Neural progenitor cell (in vitro differentiated cells): Measurements from ENCODE around the gene ASIC2. TPM values are rescaled to one million over a fixed set of nuclear protein-coding genes. Genes with fewer than 3 reads are reported as not detected.

ENCODE experiments used
- DNase-seq: peaks from one replicate; pipeline ENCODE4 v3.0.0-alpha.2; 2016; ENCODE audit warnings: low spot score
- H2AFZ ChIP-seq: fragments of 200-600 bp; sonication (generic); replicated peaks from 2 replicates; pipeline ENCODE4 v1.6.1; 2016; ENCODE audit warnings: antibody characterized with exemption
- H3F3A ChIP-seq: fragments of 200-600 bp; sonication (generic); 2 replicates; pipeline ENCODE4 v1.6.1; 2016; ENCODE audit warnings: antibody characterized with exemption, low read depth
- H3K27ac ChIP-seq: fragments of 200-600 bp; sonication (generic); 2 replicates; pipeline ENCODE4 v1.5.1; 2016; ENCODE audit warnings: mild to moderate bottlenecking
- H3K27me3 ChIP-seq: fragments of 200-600 bp; sonication (generic); 2 replicates; pipeline ENCODE4 v1.6.1; 2016; ENCODE audit warnings: mild to moderate bottlenecking, moderate library complexity
- H3K36me3 ChIP-seq: fragments of 200-600 bp; sonication (generic); 2 replicates; pipeline ENCODE4 v1.5.1; 2016
- H3K4me1 ChIP-seq: fragments of 200-600 bp; sonication (generic); 2 replicates; pipeline ENCODE4 v1.6.1; 2016; ENCODE audit warnings: mixed run types
- H3K4me2 ChIP-seq: fragments of 200-600 bp; sonication (generic); 2 replicates; pipeline ENCODE4 v1.6.1; 2016
- H3K4me3 ChIP-seq: fragments of 200-600 bp; sonication (generic); 2 replicates; pipeline ENCODE4 v1.5.1; 2016
- H3K79me2 ChIP-seq: fragments of 200-600 bp; sonication (generic); 2 replicates; pipeline ENCODE4 v1.6.1; 2016; ENCODE audit warnings: low read depth
- H3K9ac ChIP-seq: fragments of 200-600 bp; sonication (generic); 2 replicates; pipeline ENCODE4 v1.6.1; 2016
- H3K9me3 ChIP-seq: fragments of 200-600 bp; sonication (generic); 2 replicates; pipeline ENCODE4 v1.5.1; 2016; ENCODE audit warnings: low read depth
- H4K20me1 ChIP-seq: fragments of 200-600 bp; sonication (generic); 2 replicates; pipeline ENCODE4 v1.6.1; 2016; ENCODE audit warnings: low read depth
- H3K27ac Mint-ChIP-seq: 3 replicates; pipeline ENCODE4 v1.8.0; 2021; ENCODE audit warnings: mixed read lengths
- H3K27me3 Mint-ChIP-seq: 2 replicates; pipeline ENCODE4 v1.8.0; 2022; ENCODE audit warnings: low read depth, mild to moderate bottlenecking, inconsistent platforms, moderate library complexity, mixed read lengths; ENCODE audit not compliant: insufficient read depth
- H3K36me3 Mint-ChIP-seq: 3 replicates; pipeline ENCODE4 v1.8.0; 2021; ENCODE audit warnings: mixed read lengths
- H3K4me1 Mint-ChIP-seq: 3 replicates; pipeline ENCODE4 v1.8.0; 2021; ENCODE audit warnings: mixed read lengths
- H3K4me3 Mint-ChIP-seq: 3 replicates; pipeline ENCODE4 v1.8.0; 2021; ENCODE audit warnings: mild to moderate bottlenecking, moderate library complexity, mixed read lengths
- H3K9me3 Mint-ChIP-seq: 3 replicates; pipeline ENCODE4 v1.8.0; 2020; ENCODE audit warnings: mixed read lengths
- EZH2 ChIP-seq: fragments of 200-600 bp; sonication (generic); IDR thresholded peaks from 2 replicates; pipeline ENCODE4 v1.6.1; 2017; ENCODE audit warnings: antibody characterized with exemption, mild to moderate bottlenecking, moderate library complexity
- EZH2phosphoT487 ChIP-seq: fragments of 200-600 bp; sonication (generic); IDR thresholded peaks from 2 replicates; pipeline ENCODE4 v1.6.1; 2017; ENCODE audit warnings: antibody characterized with exemption
- total RNA-seq: library from RNA; depleted of rRNA; stranded (reverse); fragments of >200 nt; gene quantifications from 2 replicates; pipeline ENCODE4 v1.2.3, GENCODE V29; 2015; ENCODE audit warnings: low replicate concordance
- TF ChIP-seq, protein P1 (sequence below): fragments of 200-600 bp; sonication (generic); IDR thresholded peaks from 2 replicates; pipeline ENCODE4 v1.5.1; 2017; ENCODE audit warnings: antibody characterized with exemption, mild to moderate bottlenecking

The ASIC2 gene
- total RNA-seq, 1 donor from 2014 or later: 2.3 TPM

DNA sequence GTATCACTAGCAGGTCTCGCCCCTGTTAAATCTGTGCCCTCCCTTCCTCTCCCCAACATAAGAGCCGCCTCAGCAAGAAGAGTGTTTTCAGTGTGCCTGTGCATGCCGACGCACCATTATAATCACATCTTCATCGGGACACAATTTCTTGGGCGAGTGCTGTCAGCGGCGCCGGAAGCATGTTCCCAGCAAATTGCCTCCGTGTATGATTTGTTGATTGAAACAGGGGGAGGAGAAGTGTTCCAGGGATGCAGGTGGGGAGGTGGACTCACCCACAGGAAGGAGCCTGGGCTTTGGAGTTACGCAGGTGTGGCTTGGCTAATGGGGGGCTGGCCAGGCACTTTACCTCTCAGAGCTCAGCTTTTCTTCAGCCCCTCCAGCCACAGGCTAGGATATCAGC, 247.9 kb downstream of the ASIC2 start:
- Histone ChIP-seq H3K9ac (no peak overlapping the region), H2AFZ (no peak overlapping the region)
- TF ChIP-seq EZH2phosphoT487 (no peak), EZH2 (no peak)
- TF ChIP-seq, protein P1, sequence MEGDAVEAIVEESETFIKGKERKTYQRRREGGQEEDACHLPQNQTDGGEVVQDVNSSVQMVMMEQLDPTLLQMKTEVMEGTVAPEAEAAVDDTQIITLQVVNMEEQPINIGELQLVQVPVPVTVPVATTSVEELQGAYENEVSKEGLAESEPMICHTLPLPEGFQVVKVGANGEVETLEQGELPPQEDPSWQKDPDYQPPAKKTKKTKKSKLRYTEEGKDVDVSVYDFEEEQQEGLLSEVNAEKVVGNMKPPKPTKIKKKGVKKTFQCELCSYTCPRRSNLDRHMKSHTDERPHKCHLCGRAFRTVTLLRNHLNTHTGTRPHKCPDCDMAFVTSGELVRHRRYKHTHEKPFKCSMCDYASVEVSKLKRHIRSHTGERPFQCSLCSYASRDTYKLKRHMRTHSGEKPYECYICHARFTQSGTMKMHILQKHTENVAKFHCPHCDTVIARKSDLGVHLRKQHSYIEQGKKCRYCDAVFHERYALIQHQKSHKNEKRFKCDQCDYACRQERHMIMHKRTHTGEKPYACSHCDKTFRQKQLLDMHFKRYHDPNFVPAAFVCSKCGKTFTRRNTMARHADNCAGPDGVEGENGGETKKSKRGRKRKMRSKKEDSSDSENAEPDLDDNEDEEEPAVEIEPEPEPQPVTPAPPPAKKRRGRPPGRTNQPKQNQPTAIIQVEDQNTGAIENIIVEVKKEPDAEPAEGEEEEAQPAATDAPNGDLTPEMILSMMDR: no peak

GRCh38 chr17:33044771-33045170, 248.3 kb downstream of the ASIC2 start:
- no peaks in the 10 kb centered on the region for H3K9me3 Mint-ChIP-seq
- no peak for TF ChIP-seq EZH2phosphoT487
- TF ChIP-seq, protein P1: no peak
- TF ChIP-seq EZH2: no peak
- no peak for DNase-seq
- Histone ChIP-seq H3K9me3 (no peaks in the 10 kb centered on the region), H3K79me2 (no peaks in the 10 kb centered on the region), H3K36me3 (no peaks in the 10 kb centered on the region), H3K27ac (no peak overlapping the region), H3K27me3 (no peaks in the 10 kb centered on the region), H3K4me3 (no peak overlapping the region), H3K4me1 (peaks cover 10% of the 10 kb centered on the region), H3K9ac (no peak overlapping the region), H4K20me1 (no peaks in the 10 kb centered on the region), H2AFZ (no peak overlapping the region), H3F3A (no peaks in the 10 kb centered on the region), H3K4me2 (no peak overlapping the region)
- H3K27me3 Mint-ChIP-seq: peaks cover 14% of the 10 kb centered on the region
- H3K4me3 Mint-ChIP-seq: no peak overlapping the region
- no peaks in the 10 kb centered on the region for H3K36me3 Mint-ChIP-seq
- H3K27ac Mint-ChIP-seq: no peak overlapping the region
- H3K4me1 Mint-ChIP-seq: peaks cover 2% of the 10 kb centered on the region

More for the DNA sequence above, 247.9 kb downstream of the ASIC2 start:
- H3K27ac Mint-ChIP-seq: no peak overlapping the region
- Histone ChIP-seq H3K4me3 (no peak overlapping the region), H3K4me2 (no peak overlapping the region), H3K27me3 (no peaks in the 10 kb centered on the region), H3K9me3 (no peaks in the 10 kb centered on the region), H3K36me3 (no peaks in the 10 kb centered on the region), H3K27ac (no peak overlapping the region), H3K4me1 (peaks cover 10% of the 10 kb centered on the region), H3F3A (no peaks in the 10 kb centered on the region), H4K20me1 (no peaks in the 10 kb centered on the region), H3K79me2 (no peaks in the 10 kb centered on the region)
- H3K4me1 Mint-ChIP-seq: peaks cover 2% of the 10 kb centered on the region
- no peak for DNase-seq
- H3K27me3 Mint-ChIP-seq: peaks cover 14% of the 10 kb centered on the region
- H3K4me3 Mint-ChIP-seq: no peak overlapping the region
- H3K36me3 Mint-ChIP-seq: no peaks in the 10 kb centered on the region
- no peaks in the 10 kb centered on the region for H3K9me3 Mint-ChIP-seq

DNA sequence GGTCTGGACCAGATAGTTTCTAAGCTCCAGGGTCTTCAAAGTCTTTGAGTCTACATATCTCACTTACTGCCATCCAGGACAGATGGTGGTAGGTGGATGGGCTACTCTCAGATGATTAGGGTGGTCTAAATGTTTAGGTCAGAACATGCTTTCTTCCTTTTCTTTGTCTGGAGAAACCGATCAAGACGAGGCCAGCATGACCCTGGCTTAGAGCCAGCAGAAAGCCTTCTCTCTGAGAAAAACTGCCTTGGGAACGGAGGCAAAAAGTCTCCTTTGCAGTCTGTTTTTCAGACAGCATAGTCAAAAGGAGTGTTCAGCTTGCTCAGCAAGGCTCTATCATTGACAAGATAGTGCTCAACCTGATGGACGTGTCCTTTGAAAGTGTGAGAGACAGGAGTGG, 252.6 kb downstream of the ASIC2 start:
- no peaks in the 10 kb centered on the region for H3K36me3 Mint-ChIP-seq
- Histone ChIP-seq H3K27ac (no peak overlapping the region), H3K9me3 (no peaks in the 10 kb centered on the region)

DNA sequence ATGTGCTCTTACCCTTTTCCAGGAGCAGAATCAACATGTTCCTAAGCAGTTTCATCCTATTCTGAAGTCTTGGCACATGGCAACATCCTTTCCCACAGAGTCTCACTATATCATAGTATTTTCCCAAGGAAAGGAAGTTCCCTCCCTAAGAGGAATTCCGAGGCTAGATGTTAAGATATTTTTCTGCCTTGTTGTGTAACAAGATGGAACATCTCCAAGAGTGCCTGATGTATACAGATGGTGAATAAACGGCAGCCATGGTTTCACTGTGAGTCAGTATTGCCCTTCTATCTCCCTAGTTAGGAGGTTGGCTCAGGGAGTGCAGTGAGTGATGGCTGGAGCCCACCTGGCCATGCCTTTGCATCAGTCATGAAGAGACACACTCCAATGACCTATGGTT, 253.2 kb downstream of the ASIC2 start:
- Histone ChIP-seq H3K27ac (no peak overlapping the region), H3F3A (no peaks in the 10 kb centered on the region), H3K4me1 (no peaks in the 10 kb centered on the region), H3K4me2 (no peak overlapping the region), H3K79me2 (no peaks in the 10 kb centered on the region), H4K20me1 (no peaks in the 10 kb centered on the region), H3K9ac (no peak overlapping the region), H3K9me3 (no peaks in the 10 kb centered on the region), H3K36me3 (no peaks in the 10 kb centered on the region), H3K27me3 (no peaks in the 10 kb centered on the region), H3K4me3 (no peak overlapping the region), H2AFZ (no peak overlapping the region)
- Mint-ChIP-seq H3K36me3 (no peaks in the 10 kb centered on the region), H3K27ac (no peak overlapping the region), H3K9me3 (no peaks in the 10 kb centered on the region), H3K4me1 (peaks cover 2% of the 10 kb centered on the region), H3K4me3 (no peak overlapping the region), H3K27me3 (peaks cover 19% of the 10 kb centered on the region)
- DNase-seq: no peak
- TF ChIP-seq EZH2phosphoT487: no peak
- TF ChIP-seq EZH2: no peak
- TF ChIP-seq, protein P1: no peak

More for the DNA sequence above, 252.6 kb downstream of the ASIC2 start:
- H2AFZ ChIP-seq: no peak overlapping the region
- no peak overlapping the region for H3K4me2 ChIP-seq
- no peaks in the 10 kb centered on the region for H3K4me1 ChIP-seq
- H3K9ac ChIP-seq: no peak overlapping the region
- no peaks in the 10 kb centered on the region for H4K20me1 ChIP-seq
- no peaks in the 10 kb centered on the region for H3K36me3 ChIP-seq
- H3K79me2 ChIP-seq: no peaks in the 10 kb centered on the region
- no peaks in the 10 kb centered on the region for H3K9me3 Mint-ChIP-seq
- no peak overlapping the region for H3K4me3 ChIP-seq
- H3F3A ChIP-seq: no peaks in the 10 kb centered on the region
- H3K4me1 Mint-ChIP-seq: peaks cover 2% of the 10 kb centered on the region
- no peak for TF ChIP-seq EZH2phosphoT487
- H3K27me3 ChIP-seq: no peaks in the 10 kb centered on the region
- H3K27me3 Mint-ChIP-seq: peaks cover 19% of the 10 kb centered on the region
- no peak for DNase-seq
- H3K4me3 Mint-ChIP-seq: no peak overlapping the region
- H3K27ac Mint-ChIP-seq: no peak overlapping the region
